ENCODE data around the gene AK5.

GRCh38 chr1:77594366-77595112 lies 312.7 kb downstream of the AK5 start:
- no peak for TF ChIP-seq CTCF (conservative IDR thresholded peaks at IDR 0.05 in 1 of 2, IDR thresholded peaks at IDR 0.05 in 1 of 2; ENCODE audit: extremely low read depth in 1 of 2, insufficient read depth in 1 of 2, low read depth in 1 of 2, low read length in 2 of 2)
- no peak for TF ChIP-seq EZH2 (IDR thresholded peaks at IDR 0.05; ENCODE audit: borderline replicate concordance, low read length)

Data from mammary epithelial cell (primary cell).